K562 (cell line): ENCODE measurements around the gene PPM1D. TPM values are rescaled to one million over a fixed set of nuclear protein-coding genes. Genes with fewer than 3 reads are reported as not detected.

Source experiments
- BMI1 ChIP-seq: fragments of 150-350 bp; IDR thresholded peaks from 2 replicates; pipeline ENCODE4 v1.6.1; 2014; ENCODE audit warnings: low read length
- CHD2 ChIP-seq: IDR thresholded peaks from 2 replicates; pipeline ENCODE4 v1.6.1; 2011; ENCODE audit warnings: low read depth, low read length
- CREM ChIP-seq: IDR thresholded peaks from 2 replicates; pipeline ENCODE4 v1.6.1; 2014; ENCODE audit warnings: antibody characterized with exemption, low read depth
- CTCF ChIP-seq, 3 experiments: IDR thresholded peaks in 2 of 3; conservative IDR thresholded peaks in 1 of 3; 2 replicates each; pipeline ENCODE4 v1.5.1; 2011 to 2012; ENCODE audit warnings: low read length in 3 of 3, mild to moderate bottlenecking in 3 of 3, control low read depth in 2 of 3, improper control_type of control experiment in 1 of 3, inconsistent platforms in 1 of 3, low read depth in 1 of 3, mixed read lengths in 1 of 3, moderate library complexity in 1 of 3; ENCODE audit not compliant: insufficient read depth in 2 of 3
- FIP1L1 ChIP-seq: fragments of 200-400 bp; formaldehyde crosslinking; IDR thresholded peaks from 2 replicates; pipeline ENCODE4 v1.6.1; 2018; ENCODE audit warnings: mild to moderate bottlenecking, low read depth, low read length; ENCODE audit not compliant: poor library complexity, severe bottlenecking
- PRDM10 ChIP-seq: fragments of 450-650 bp; IDR thresholded peaks from 2 replicates; pipeline ENCODE4 v1.6.1; 2018; ENCODE audit not compliant: partially characterized antibody
- SPI1 ChIP-seq: IDR thresholded peaks from 2 replicates; pipeline ENCODE4 v1.6.1; 2011; ENCODE audit warnings: low read depth, low read length, control low read depth, borderline replicate concordance
- TAF9B ChIP-seq: fragments of 450-650 bp; IDR thresholded peaks from 2 replicates; pipeline ENCODE4 v1.6.1; 2018; ENCODE audit warnings: mild to moderate bottlenecking; ENCODE audit not compliant: partially characterized antibody
- TCF7L2 ChIP-seq: fragments of 150-350 bp; IDR thresholded peaks from 2 replicates; pipeline ENCODE4 v1.6.1; 2016; ENCODE audit warnings: low read depth, mild to moderate bottlenecking, low read length, moderate library complexity
- TOE1 ChIP-seq, 2 experiments: fragments of 450-650 bp in 1 of 2; sonication (generic) in 1 of 2; formaldehyde crosslinking in 1 of 2; IDR thresholded peaks; 2 replicates each; pipeline versions ENCODE4 v1.7.1 to v1.8.0; 2016 to 2022; ENCODE audit warnings: borderline replicate concordance in 2 of 2, mild to moderate bottlenecking in 2 of 2, antibody characterized with exemption in 1 of 2, inconsistent platforms in 1 of 2, low read depth in 1 of 2, missing genetic modification reagents in 1 of 2, moderate library complexity in 1 of 2
- YBX1 ChIP-seq: fragments of 450-650 bp; IDR thresholded peaks from 2 replicates; pipeline ENCODE4 v1.7.1; 2016; ENCODE audit warnings: mild to moderate bottlenecking
- polyA plus RNA-seq, 8 experiments: library from polyadenylated mRNA; depleted of rRNA in 4 of 8; stranded (reverse) in 5 of 8; unstranded in 3 of 8; fragments of >200 nt; fragmentation: Nextera tagmentation in 2 of 8; fragmentation: Illumina TruSeq in 1 of 8; extraction: Ambion mirVana in 2 of 8; extraction: Trizol in 1 of 8; gene quantifications; 2 replicates each; pipeline versions ENCODE4 v1.2.1 to v1.2.3, GENCODE V29; 2011 to 2014; ENCODE audit warnings: inconsistent platforms in 1 of 8, missing spikeins in 1 of 8
- total RNA-seq, 7 experiments: library from RNA; depleted of rRNA in 6 of 7; stranded (reverse); fragments of >200 nt in 6 of 7; fragmentation: Illumina TruSeq in 2 of 7; extraction: Trizol in 2 of 7; gene quantifications; 2 replicates each; pipeline versions ENCODE4 v1.2.1 to v1.2.3, GENCODE V29; 2011 to 2021; ENCODE audit warnings: low replicate concordance in 1 of 7
- TF ChIP-seq, protein P1 (sequence below), 2 experiments: fragments of 450-650 bp; IDR thresholded peaks; 2 replicates each; pipeline ENCODE4 v1.6.1; 2016
- TF ChIP-seq, protein P2 (sequence below): sonication (generic); formaldehyde crosslinking; IDR thresholded peaks from 2 replicates; pipeline ENCODE4 v1.8.1; 2023; ENCODE audit warnings: mild to moderate bottlenecking, missing genetic modification reagents

PPM1D gene
- total and polyA plus RNA-seq, 9 of the 15 experiments (the other 6 are each of a cell fraction or from before 2014, with no cell fraction given): 2.1 to 19.0 (median 7.8) TPM

DNA sequence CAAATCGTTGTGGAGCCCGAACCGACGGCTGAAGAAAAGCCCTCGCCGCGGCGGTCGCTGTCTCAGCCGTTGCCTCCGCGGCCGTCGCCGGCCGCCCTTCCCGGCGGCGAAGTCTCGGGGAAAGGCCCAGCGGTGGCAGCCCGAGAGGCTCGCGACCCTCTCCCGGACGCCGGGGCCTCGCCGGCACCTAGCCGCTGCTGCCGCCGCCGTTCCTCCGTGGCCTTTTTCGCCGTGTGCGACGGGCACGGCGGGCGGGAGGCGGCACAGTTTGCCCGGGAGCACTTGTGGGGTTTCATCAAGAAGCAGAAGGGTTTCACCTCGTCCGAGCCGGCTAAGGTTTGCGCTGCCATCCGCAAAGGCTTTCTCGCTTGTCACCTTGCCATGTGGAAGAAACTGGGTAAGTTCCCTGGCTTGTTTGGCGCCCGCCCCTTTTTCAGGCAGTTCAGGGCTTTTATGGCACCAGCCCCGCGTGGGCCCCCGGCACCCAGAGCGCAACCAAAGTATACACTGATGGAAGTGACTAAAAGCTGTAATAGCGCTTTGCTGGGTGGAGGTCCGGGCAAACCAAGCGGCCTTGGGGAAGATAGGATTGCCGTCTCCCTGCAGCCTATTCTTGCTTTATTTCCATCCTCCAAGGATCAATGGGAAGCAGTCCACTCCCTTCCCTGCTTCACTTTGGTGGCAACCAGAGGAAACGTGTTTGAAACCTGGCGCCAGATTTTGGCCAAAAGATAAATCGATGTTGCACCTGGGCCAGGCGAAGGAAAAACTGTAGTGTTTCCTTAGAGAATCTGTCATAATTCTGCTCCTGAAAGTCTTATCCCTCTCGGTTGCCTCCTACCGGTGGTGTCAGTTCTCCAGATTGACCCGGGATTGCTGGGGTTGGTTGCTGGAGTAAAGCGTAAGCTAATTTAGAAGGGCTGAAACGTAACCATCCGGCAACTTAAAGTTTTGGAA is 775 bp downstream of the PPM1D start (continued):
- TF ChIP-seq CTCF (IDR thresholded peaks at IDR 0.05 in 2 of 3, conservative IDR thresholded peaks at IDR 0.05 in 1 of 3; ENCODE audit: insufficient read depth in 2 of 3, low read depth in 1 of 3, low read length in 3 of 3): peak; percentile 73 to 91 (median 83)
- no peak for TF ChIP-seq TCF7L2
- TF ChIP-seq, protein P1, sequence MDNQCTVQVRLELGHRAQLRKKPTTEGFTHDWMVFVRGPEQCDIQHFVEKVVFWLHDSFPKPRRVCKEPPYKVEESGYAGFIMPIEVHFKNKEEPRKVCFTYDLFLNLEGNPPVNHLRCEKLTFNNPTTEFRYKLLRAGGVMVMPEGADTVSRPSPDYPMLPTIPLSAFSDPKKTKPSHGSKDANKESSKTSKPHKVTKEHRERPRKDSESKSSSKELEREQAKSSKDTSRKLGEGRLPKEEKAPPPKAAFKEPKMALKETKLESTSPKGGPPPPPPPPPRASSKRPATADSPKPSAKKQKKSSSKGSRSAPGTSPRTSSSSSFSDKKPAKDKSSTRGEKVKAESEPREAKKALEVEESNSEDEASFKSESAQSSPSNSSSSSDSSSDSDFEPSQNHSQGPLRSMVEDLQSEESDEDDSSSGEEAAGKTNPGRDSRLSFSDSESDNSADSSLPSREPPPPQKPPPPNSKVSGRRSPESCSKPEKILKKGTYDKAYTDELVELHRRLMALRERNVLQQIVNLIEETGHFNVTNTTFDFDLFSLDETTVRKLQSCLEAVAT (IDR thresholded peaks at IDR 0.05): 0 out of 4 replicates have a peak, but pooled peaks of 1 of the 2 experiments have one; percentile 29
- TF ChIP-seq CREM: 0 out of 2 replicates have a peak, but pooled peaks have one; percentile 27
- no peak for TF ChIP-seq SPI1
- TF ChIP-seq CHD2: no peak
- TF ChIP-seq BMI1: no peak
- peak; percentile 26 for TF ChIP-seq PRDM10
- peak; percentile 16 for TF ChIP-seq FIP1L1
- no peak for TF ChIP-seq YBX1
- TF ChIP-seq, protein P2, sequence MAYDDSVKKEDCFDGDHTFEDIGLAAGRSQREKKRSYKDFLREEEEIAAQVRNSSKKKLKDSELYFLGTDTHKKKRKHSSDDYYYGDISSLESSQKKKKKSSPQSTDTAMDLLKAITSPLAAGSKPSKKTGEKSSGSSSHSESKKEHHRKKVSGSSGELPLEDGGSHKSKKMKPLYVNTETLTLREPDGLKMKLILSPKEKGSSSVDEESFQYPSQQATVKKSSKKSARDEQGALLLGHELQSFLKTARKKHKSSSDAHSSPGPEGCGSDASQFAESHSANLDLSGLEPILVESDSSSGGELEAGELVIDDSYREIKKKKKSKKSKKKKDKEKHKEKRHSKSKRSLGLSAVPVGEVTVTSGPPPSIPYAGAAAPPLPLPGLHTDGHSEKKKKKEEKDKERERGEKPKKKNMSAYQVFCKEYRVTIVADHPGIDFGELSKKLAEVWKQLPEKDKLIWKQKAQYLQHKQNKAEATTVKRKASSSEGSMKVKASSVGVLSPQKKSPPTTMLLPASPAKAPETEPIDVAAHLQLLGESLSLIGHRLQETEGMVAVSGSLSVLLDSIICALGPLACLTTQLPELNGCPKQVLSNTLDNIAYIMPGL (CRISPR knock-in tag): peak; percentile 42; the same call in 1 of the 2 replicates
- no peak for TF ChIP-seq TAF9B
- TF ChIP-seq TOE1 (IDR thresholded peaks at IDR 0.05; ENCODE audit: borderline replicate concordance): 0 out of 2 replicates have a peak, but pooled peaks have one; percentile 3
- TF ChIP-seq TOE1 (CRISPR knock-in tag; IDR thresholded peaks at IDR 0.05; ENCODE audit: borderline replicate concordance, low read depth): no peak
